ENCODE results near the gene PLCXD3.
"Not testable (repeated sequence)": the region's sequence is repeated elsewhere in the genome, so short reads cannot be mapped to it uniquely, and the experiment has no call there.

The PLCXD3 gene

GRCh38 chr5:41335596-41336181 is 174.7 kb downstream of the PLCXD3 start:
- H3K4me3 ChIP-seq (ENCODE audit: low read length) = no peak overlapping the region
- no peaks in the 10 kb centered on the region for H3K36me3 ChIP-seq (ENCODE audit: control insufficient read depth, insufficient read depth, low read length)
- no peak overlapping the region for H3K9ac ChIP-seq (ENCODE audit: low read length)
- H3K27ac ChIP-seq (ENCODE audit: low read depth, low read length) = no peak overlapping the region
- no peaks in the 10 kb centered on the region for H3K4me1 ChIP-seq (ENCODE audit: control insufficient read depth, insufficient read depth, low read length)
- no peaks in the 10 kb centered on the region for H3K27me3 ChIP-seq (ENCODE audit: control insufficient read depth, insufficient read depth, low read length)

- Histone ChIP-seq H3K36me3 (ENCODE audit: control insufficient read depth, insufficient read depth, low read length) (no peaks in the 10 kb centered on the region), H3K4me1 (ENCODE audit: control insufficient read depth, insufficient read depth, low read length) (no peaks in the 10 kb centered on the region), H3K4me3 (ENCODE audit: low read length) (no peak overlapping the region), H3K9ac (ENCODE audit: low read length) (no peak overlapping the region), H3K27me3 (ENCODE audit: control insufficient read depth, insufficient read depth, low read length) (no peaks in the 10 kb centered on the region), H3K27ac (ENCODE audit: low read depth, low read length) (no peak overlapping the region)
These were observed 175.6 kb downstream of the PLCXD3 start for GRCh38 chr5:41334758-41335157.

- H3K36me3 ChIP-seq (ENCODE audit: control insufficient read depth, insufficient read depth, low read length) = no peaks in the 10 kb centered on the region
These were observed 176.2 kb downstream of the PLCXD3 start for GRCh38 chr5:41334221-41334620.

GRCh38 chr5:41325074-41325473 is 185.3 kb downstream of the PLCXD3 start:
- no peaks in the 10 kb centered on the region for H3K36me3 ChIP-seq (ENCODE audit: control insufficient read depth, insufficient read depth, low read length)
- H3K4me3 ChIP-seq (ENCODE audit: low read length) = no peak overlapping the region
- H3K9ac ChIP-seq (ENCODE audit: low read length) = no peak overlapping the region
- H3K27ac ChIP-seq (ENCODE audit: low read depth, low read length) = no peak overlapping the region
- H3K4me1 ChIP-seq (ENCODE audit: control insufficient read depth, insufficient read depth, low read length) = no peaks in the 10 kb centered on the region
- H3K27me3 ChIP-seq (ENCODE audit: control insufficient read depth, insufficient read depth, low read length) = no peaks in the 10 kb centered on the region

More at GRCh38 chr5:41334221-41334620, 176.2 kb downstream of the PLCXD3 start:
- no peak overlapping the region for H3K4me3 ChIP-seq (ENCODE audit: low read length)
- no peak overlapping the region for H3K27ac ChIP-seq (ENCODE audit: low read depth, low read length)
- H3K9ac ChIP-seq (ENCODE audit: low read length) = no peak overlapping the region
- H3K4me1 ChIP-seq (ENCODE audit: control insufficient read depth, insufficient read depth, low read length) = no peaks in the 10 kb centered on the region
- H3K27me3 ChIP-seq (ENCODE audit: control insufficient read depth, insufficient read depth, low read length) = no peaks in the 10 kb centered on the region

- not testable (repeated sequence) for H3K36me3 ChIP-seq (ENCODE audit: control insufficient read depth, insufficient read depth, low read length); H3K27me3 ChIP-seq (ENCODE audit: control insufficient read depth, insufficient read depth, low read length); H3K9ac ChIP-seq (ENCODE audit: low read length); H3K4me3 ChIP-seq (ENCODE audit: low read length); H3K4me1 ChIP-seq (ENCODE audit: control insufficient read depth, insufficient read depth, low read length); H3K27ac ChIP-seq (ENCODE audit: low read depth, low read length)
These were observed 187.6 kb downstream of the PLCXD3 start for GRCh38 chr5:41322826-41323225.

GRCh38 chr5:41312478-41313060 is 197.8 kb downstream of the PLCXD3 start:
- Histone ChIP-seq H3K4me3 (ENCODE audit: low read length) (no peak overlapping the region), H3K9ac (ENCODE audit: low read length) (no peak overlapping the region), H3K27ac (ENCODE audit: low read depth, low read length) (no peak overlapping the region)

GRCh38 chr5:41312066-41312465 is 198.3 kb downstream of the PLCXD3 start:
- H3K27me3 ChIP-seq (ENCODE audit: control insufficient read depth, insufficient read depth, low read length) = no peaks in the 10 kb centered on the region
- H3K36me3 ChIP-seq (ENCODE audit: control insufficient read depth, insufficient read depth, low read length) = no peaks in the 10 kb centered on the region
- H3K4me1 ChIP-seq (ENCODE audit: control insufficient read depth, insufficient read depth, low read length) = no peaks in the 10 kb centered on the region
- H3K9ac ChIP-seq (ENCODE audit: low read length) = no peak overlapping the region
- H3K4me3 ChIP-seq (ENCODE audit: low read length) = no peak overlapping the region
- H3K27ac ChIP-seq (ENCODE audit: low read depth, low read length) = no peak overlapping the region

More at GRCh38 chr5:41312478-41313060, 197.8 kb downstream of the PLCXD3 start:
- H3K27me3 ChIP-seq (ENCODE audit: control insufficient read depth, insufficient read depth, low read length) = no peaks in the 10 kb centered on the region
- no peaks in the 10 kb centered on the region for H3K4me1 ChIP-seq (ENCODE audit: control insufficient read depth, insufficient read depth, low read length)
- H3K36me3 ChIP-seq (ENCODE audit: control insufficient read depth, insufficient read depth, low read length) = no peaks in the 10 kb centered on the region

GRCh38 chr5:41309275-41309674 is 201.1 kb downstream of the PLCXD3 start:
- H3K9ac ChIP-seq (ENCODE audit: low read length) = no peak overlapping the region
- no peaks in the 10 kb centered on the region for H3K36me3 ChIP-seq (ENCODE audit: control insufficient read depth, insufficient read depth, low read length)
- H3K27me3 ChIP-seq (ENCODE audit: control insufficient read depth, insufficient read depth, low read length) = no peaks in the 10 kb centered on the region
- H3K27ac ChIP-seq (ENCODE audit: low read depth, low read length) = no peak overlapping the region
- H3K4me3 ChIP-seq (ENCODE audit: low read length) = no peak overlapping the region
- no peaks in the 10 kb centered on the region for H3K4me1 ChIP-seq (ENCODE audit: control insufficient read depth, insufficient read depth, low read length)

- Histone ChIP-seq H3K4me3 (ENCODE audit: low read length) (no peak overlapping the region), H3K36me3 (ENCODE audit: control insufficient read depth, insufficient read depth, low read length) (no peaks in the 10 kb centered on the region), H3K27me3 (ENCODE audit: control insufficient read depth, insufficient read depth, low read length) (no peaks in the 10 kb centered on the region), H3K4me1 (ENCODE audit: control insufficient read depth, insufficient read depth, low read length) (no peaks in the 10 kb centered on the region), H3K9ac (ENCODE audit: low read length) (no peak overlapping the region), H3K27ac (ENCODE audit: low read depth, low read length) (no peak overlapping the region)
These were observed 204.4 kb downstream of the PLCXD3 start for GRCh38 chr5:41306005-41306404.

GRCh38 chr5:41305056-41305455 is 205.3 kb downstream of the PLCXD3 start:
- H3K4me1 ChIP-seq (ENCODE audit: control insufficient read depth, insufficient read depth, low read length) = no peaks in the 10 kb centered on the region
- no peak overlapping the region for H3K4me3 ChIP-seq (ENCODE audit: low read length)
- H3K9ac ChIP-seq (ENCODE audit: low read length) = no peak overlapping the region
- no peak overlapping the region for H3K27ac ChIP-seq (ENCODE audit: low read depth, low read length)
- H3K36me3 ChIP-seq (ENCODE audit: control insufficient read depth, insufficient read depth, low read length) = no peaks in the 10 kb centered on the region
- H3K27me3 ChIP-seq (ENCODE audit: control insufficient read depth, insufficient read depth, low read length) = no peaks in the 10 kb centered on the region

GRCh38 chr5:41296066-41296465 is 214.3 kb downstream of the PLCXD3 start:
- H3K36me3 ChIP-seq (ENCODE audit: control insufficient read depth, insufficient read depth, low read length) = no peaks in the 10 kb centered on the region
- H3K9ac ChIP-seq (ENCODE audit: low read length) = no peak overlapping the region
- H3K4me1 ChIP-seq (ENCODE audit: control insufficient read depth, insufficient read depth, low read length) = no peaks in the 10 kb centered on the region
- no peak overlapping the region for H3K4me3 ChIP-seq (ENCODE audit: low read length)
- H3K27ac ChIP-seq (ENCODE audit: low read depth, low read length) = no peak overlapping the region
- H3K27me3 ChIP-seq (ENCODE audit: control insufficient read depth, insufficient read depth, low read length) = no peaks in the 10 kb centered on the region

- Histone ChIP-seq H3K4me1 (ENCODE audit: control insufficient read depth, insufficient read depth, low read length) (no peaks in the 10 kb centered on the region), H3K9ac (ENCODE audit: low read length) (no peak overlapping the region), H3K27ac (ENCODE audit: low read depth, low read length) (no peak overlapping the region), H3K27me3 (ENCODE audit: control insufficient read depth, insufficient read depth, low read length) (no peaks in the 10 kb centered on the region), H3K4me3 (ENCODE audit: low read length) (no peak overlapping the region), H3K36me3 (ENCODE audit: control insufficient read depth, insufficient read depth, low read length) (no peaks in the 10 kb centered on the region)
These were observed 219.1 kb downstream of the PLCXD3 start for GRCh38 chr5:41291323-41291722.

GRCh38 chr5:41290810-41291209 is 219.6 kb downstream of the PLCXD3 start:
- Histone ChIP-seq H3K4me1 (ENCODE audit: control insufficient read depth, insufficient read depth, low read length) (no peaks in the 10 kb centered on the region), H3K27me3 (ENCODE audit: control insufficient read depth, insufficient read depth, low read length) (no peaks in the 10 kb centered on the region), H3K36me3 (ENCODE audit: control insufficient read depth, insufficient read depth, low read length) (no peaks in the 10 kb centered on the region), H3K4me3 (ENCODE audit: low read length) (no peak overlapping the region), H3K27ac (ENCODE audit: low read depth, low read length) (no peak overlapping the region), H3K9ac (ENCODE audit: low read length) (no peak overlapping the region)

Measured in rectal smooth muscle tissue (tissue), 1 donor.